Subcutaneous abdominal adipose tissue (tissue), 5 donors: ENCODE results near the gene RESP18.
"Not testable (repeated sequence)": the region's sequence is repeated elsewhere in the genome, so short reads cannot be mapped to it uniquely, and the experiment has no call there.

ENCODE experiments used
- H3K27ac ChIP-seq: one replicate; pipeline ENCODE4 v1.7.0; 2013; ENCODE audit warnings: low read depth, mild to moderate bottlenecking, inconsistent platforms, low read length, moderate library complexity
- H3K27me3 ChIP-seq, 5 donors: one replicate each; pipeline ENCODE4 v1.7.0; 2013; ENCODE audit warnings: low read length in 5 of 5, inconsistent platforms in 1 of 5; ENCODE audit not compliant: control insufficient read depth in 5 of 5, insufficient read depth in 4 of 5
- H3K36me3 ChIP-seq, 5 donors: one replicate each; pipeline ENCODE4 v1.7.0; 2013; ENCODE audit warnings: low read length in 5 of 5; ENCODE audit not compliant: control insufficient read depth in 5 of 5, insufficient read depth in 5 of 5
- H3K4me1 ChIP-seq, 5 donors: one replicate each; pipeline ENCODE4 v1.7.0; 2013; ENCODE audit warnings: low read length in 5 of 5, mild to moderate bottlenecking in 3 of 5, moderate library complexity in 1 of 5; ENCODE audit not compliant: control insufficient read depth in 5 of 5, insufficient read depth in 5 of 5
- H3K4me3 ChIP-seq, 5 donors: one replicate each; pipeline ENCODE4 v1.7.0; 2013; ENCODE audit warnings: low read length in 5 of 5, low read depth in 1 of 5
- H3K9ac ChIP-seq, 5 donors: one replicate each; pipeline ENCODE4 v1.7.0; 2013; ENCODE audit warnings: low read length in 5 of 5, mild to moderate bottlenecking in 4 of 5, moderate library complexity in 3 of 5
- H3K9me3 ChIP-seq, 5 donors: one replicate each; pipeline ENCODE4 v1.7.0; 2013; ENCODE audit warnings: low read length in 5 of 5; ENCODE audit not compliant: control insufficient read depth in 5 of 5
- donor health status: healthy.
- donor health status: healthy.
- donor health status: healthy.
- donor health status: healthy.
- donor health status: healthy.

RESP18 gene

GRCh38 chr2:219327719-219328118, 4.8 kb downstream of the RESP18 start:
- H3K27me3 ChIP-seq: peaks cover 14 to 38% (median 29%) of the 10 kb centered on the region in 5 donors
- no peak overlapping the region for H3K4me3 ChIP-seq
- no peaks in the 10 kb centered on the region for H3K36me3 ChIP-seq
- H3K27ac ChIP-seq: no peak overlapping the region
- H3K4me1 ChIP-seq: peaks cover 0 to 5% (median 0%) of the 10 kb centered on the region in 5 donors
- H3K9ac ChIP-seq: no peak overlapping the region
- no peaks in the 10 kb centered on the region for H3K9me3 ChIP-seq

DNA sequence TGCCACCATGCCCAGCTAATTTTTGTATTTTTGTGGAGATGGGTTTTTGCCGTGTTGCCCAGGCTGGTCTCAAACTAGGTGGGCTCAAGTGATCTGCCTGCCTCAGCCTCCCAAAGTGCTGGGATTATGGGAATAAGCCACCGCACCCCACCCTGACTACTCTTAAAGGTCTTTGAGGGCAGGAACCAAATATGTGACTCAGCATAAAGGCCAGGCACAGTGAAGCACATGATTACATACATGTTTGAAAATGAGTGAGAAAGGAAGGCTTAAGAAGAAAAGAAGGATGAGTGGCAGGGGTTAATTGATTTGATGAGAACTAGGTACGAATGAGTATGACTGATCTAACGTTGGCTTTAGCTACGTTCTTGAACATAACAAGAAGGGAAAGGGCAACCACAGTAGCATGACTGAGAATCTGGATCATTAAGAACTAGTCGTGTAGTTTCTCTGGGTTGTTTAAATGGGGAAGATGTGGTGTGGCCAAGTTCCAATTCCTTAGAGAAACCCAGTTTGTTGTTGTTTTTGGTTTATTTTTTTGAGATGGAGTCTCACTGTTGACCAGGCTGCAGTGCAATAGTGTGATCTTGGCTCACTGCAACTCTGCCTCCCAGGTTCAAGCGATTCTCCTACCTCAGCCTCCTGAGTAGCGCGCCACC, 6.8 kb downstream of the RESP18 start:
- H3K36me3 ChIP-seq: no peaks in the 10 kb centered on the region
- H3K27me3 ChIP-seq: peaks cover 4 to 25% (median 16%) of the 10 kb centered on the region in 5 donors
- H3K4me3 ChIP-seq: no peak overlapping the region
- no peaks in the 10 kb centered on the region for H3K4me1 ChIP-seq
- no peak overlapping the region for H3K27ac ChIP-seq
- no peak overlapping the region for H3K9ac ChIP-seq
- no peaks in the 10 kb centered on the region for H3K9me3 ChIP-seq

DNA sequence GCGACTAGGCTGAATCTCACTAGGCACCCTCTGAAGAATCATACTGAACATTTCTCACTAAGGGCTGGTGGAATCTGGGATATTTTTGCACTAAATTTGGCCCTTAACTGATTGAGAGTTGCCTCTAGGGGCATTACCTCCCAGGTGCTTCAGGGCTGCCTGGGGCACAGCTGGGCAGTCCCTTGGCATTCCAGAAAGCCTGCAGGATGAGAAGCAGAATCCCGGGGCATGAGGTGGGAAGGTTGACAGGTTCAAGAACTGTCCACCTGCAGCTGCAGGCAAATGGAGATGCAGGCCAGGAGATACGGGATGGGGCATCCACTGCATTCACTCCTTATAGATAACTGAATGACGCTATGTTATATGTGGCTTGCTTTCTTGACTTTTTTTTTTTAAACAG, 7.4 kb downstream of the RESP18 start:
- H3K36me3 ChIP-seq: no peaks in the 10 kb centered on the region
- no peak overlapping the region for H3K4me3 ChIP-seq
- H3K27ac ChIP-seq: no peak overlapping the region
- H3K27me3 ChIP-seq: peaks cover 3 to 21% (median 16%) of the 10 kb centered on the region in 5 donors
- no peaks in the 10 kb centered on the region for H3K4me1 ChIP-seq
- no peaks in the 10 kb centered on the region for H3K9me3 ChIP-seq
- H3K9ac ChIP-seq: no peak overlapping the region

GRCh38 chr2:219323434-219323833, 9.1 kb downstream of the RESP18 start:
- Histone ChIP-seq H3K36me3 (no peaks in the 10 kb centered on the region), H3K27ac (no peak overlapping the region), H3K4me3 (no peak overlapping the region), H3K27me3 (peaks cover 3 to 16% (median 10%) of the 10 kb centered on the region in 5 donors), H3K4me1 (no peaks in the 10 kb centered on the region), H3K9ac (no peak overlapping the region), H3K9me3 (no peaks in the 10 kb centered on the region)

DNA sequence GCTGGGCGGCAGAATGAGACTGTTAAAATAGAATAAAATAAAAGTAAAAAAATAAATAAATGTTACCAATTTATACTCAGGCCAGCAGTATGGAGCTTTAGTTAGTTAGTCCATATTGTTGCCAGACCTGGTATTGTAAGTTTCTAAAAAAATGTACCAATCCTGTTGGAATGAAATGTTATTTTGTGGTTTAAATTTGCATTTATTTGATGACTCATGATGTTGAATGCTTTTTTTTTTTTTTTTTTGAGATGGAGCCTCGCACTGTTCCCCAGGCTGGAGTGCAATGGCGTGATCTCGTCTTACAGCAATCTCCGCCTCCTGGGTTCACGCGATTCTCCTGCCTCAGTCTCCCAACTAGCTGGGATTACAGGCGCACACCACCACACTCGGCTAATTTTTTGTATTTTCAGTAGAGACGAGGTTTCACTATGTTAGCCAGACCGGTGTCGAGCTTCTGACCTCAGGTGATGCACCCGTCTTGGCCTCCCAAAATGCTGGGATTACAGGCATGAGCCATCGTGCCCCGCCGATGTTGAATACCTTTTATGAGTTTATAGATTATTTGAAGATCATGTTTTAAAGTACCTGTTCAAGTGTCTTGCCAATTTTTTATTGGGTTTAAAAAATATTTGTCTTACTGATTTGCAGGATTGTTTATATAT, 17.6 kb downstream of the RESP18 start:
- Histone ChIP-seq H3K9ac (no peak overlapping the region), H3K27ac (no peak overlapping the region), H3K4me3 (no peak overlapping the region), H3K4me1 (no peaks in the 10 kb centered on the region), H3K9me3 (no peaks in the 10 kb centered on the region), H3K36me3 (no peaks in the 10 kb centered on the region), H3K27me3 (peaks cover 0 to 5% (median 5%) of the 10 kb centered on the region in 5 donors)

DNA sequence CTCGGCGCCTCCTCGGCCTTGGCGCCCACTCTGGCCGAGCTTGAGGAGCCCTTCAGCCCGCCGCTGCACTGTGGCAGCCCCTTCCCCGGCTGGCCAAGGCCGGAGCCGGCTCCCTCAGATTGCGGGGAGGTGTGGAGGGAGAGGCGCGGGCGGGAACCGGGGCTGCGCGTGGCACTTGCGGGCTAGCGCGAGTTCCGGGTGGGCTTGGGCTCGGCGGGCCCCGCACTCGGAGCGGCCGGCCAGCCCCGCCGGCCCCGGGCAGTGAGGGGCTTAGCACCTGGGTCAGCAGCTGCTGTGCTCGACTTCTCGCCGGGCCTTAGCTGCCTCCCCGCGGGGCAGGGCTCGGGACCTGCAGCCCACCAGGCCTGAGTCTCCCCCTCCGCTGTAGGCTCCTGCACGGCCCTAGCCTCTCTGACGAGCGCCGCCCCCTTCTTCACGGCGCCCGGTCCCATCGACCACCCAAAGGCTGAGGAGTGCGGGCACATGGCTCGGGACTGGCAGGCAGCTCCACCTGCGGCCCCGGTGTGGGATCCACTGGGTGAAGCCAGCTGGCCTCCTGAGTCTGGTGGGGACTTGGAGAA, 19.8 kb downstream of the RESP18 start:
- not testable (repeated sequence) for H3K36me3 ChIP-seq, H3K9me3 ChIP-seq, H3K4me1 ChIP-seq, H3K4me3 ChIP-seq, H3K9ac ChIP-seq, H3K27ac ChIP-seq
- H3K27me3 ChIP-seq: peaks cover 0 to 22% (median 20%) of the 10 kb centered on the region in 5 donors

GRCh38 chr2:219309278-219309677, 23.3 kb downstream of the RESP18 start, which contains the start of gene PTPRN:
Gene PTPRN (minus strand): TSS chr2:219309401. CDS start chr2:219309332, 69 bp downstream.
- Histone ChIP-seq H3K27ac (no peak within 1 kb of the TSS), H3K9me3 (no peaks in the 10 kb centered on the region), H3K36me3 (no peaks in the 10 kb centered on the region), H3K4me1 (peaks cover 0 to 5% (median 0%) of the 10 kb centered on the region in 5 donors), H3K4me3 (no peak within 1 kb of the TSS), H3K9ac (no peak within 1 kb of the TSS), H3K27me3 (peaks cover 0 to 24% (median 21%) of the 10 kb centered on the region in 5 donors)

DNA sequence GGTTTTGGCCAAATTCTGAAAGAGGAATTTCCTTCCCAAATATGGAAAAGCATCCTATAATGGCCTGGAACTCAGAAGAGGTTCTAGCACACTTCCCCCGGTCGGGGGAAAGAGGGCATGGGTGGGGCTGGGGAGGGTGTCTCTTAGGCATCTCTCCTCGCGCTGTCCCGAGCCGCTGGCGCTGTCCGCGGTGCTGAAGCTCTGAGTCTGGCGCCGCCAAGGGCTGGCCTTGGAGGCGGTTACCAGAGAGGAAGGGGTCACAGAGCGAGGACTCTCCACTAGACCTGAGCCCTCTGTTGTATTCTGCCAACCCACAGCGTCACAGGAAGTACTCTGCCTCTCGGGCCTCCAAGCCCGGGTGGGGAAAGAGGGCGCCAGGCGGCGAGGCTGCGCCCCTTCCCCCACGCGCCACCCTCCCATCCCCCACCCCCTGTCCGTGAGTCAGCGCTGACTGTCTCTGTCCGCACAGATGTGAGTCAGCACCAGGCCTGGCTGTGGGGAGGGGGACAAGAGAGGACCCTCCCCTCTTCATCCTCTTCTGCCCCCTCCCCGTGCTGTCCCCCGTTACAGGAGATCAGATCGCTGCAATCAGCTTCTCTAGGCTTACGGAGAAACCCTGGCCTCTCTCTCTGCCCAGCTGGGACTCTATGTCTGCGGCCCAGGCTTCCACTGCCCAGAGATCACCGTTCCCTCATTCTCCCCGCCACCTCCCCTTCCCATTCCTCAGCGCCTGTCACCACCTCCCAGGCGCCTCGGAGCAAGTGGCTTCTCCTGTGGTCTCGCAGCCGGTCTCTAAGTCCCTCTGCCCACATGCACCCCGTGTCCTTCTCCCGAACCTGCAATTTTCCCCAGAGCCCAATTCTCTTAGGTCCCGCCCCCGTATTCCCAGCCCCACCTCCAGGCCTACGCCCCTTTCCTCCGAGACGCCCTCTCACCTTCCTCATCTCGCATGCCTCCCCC, 24.1 kb downstream of the RESP18 start:
- H3K27me3 ChIP-seq: peaks cover 0 to 29% (median 21%) of the 10 kb centered on the region in 5 donors
- H3K4me3 ChIP-seq: no peak overlapping the region
- peaks cover 0 to 5% (median 0%) of the 10 kb centered on the region in 5 donors for H3K4me1 ChIP-seq
- no peak overlapping the region for H3K27ac ChIP-seq
- H3K9ac ChIP-seq: no peak overlapping the region
- no peaks in the 10 kb centered on the region for H3K36me3 ChIP-seq
- no peaks in the 10 kb centered on the region for H3K9me3 ChIP-seq

DNA sequence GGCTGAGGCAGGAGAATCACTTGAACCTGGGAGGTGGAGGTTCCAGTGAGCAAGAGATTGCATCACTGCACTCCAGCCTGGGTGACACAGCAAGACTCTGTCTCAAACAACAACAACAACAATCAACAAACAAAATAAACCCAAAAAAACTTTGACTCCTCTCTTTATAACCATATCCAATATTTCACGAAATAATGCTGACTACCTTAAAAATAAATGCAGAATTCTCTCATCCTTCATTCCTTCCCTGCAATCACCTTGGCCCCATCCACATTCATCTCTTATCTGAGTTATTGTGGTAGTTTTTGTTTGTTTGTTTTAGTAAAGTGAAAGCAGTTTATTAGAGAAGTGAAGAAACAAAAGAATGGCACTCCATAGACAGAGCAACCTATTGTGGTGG, 26.5 kb downstream of the RESP18 start:
- no peak overlapping the region for H3K9ac ChIP-seq
- no peaks in the 10 kb centered on the region for H3K9me3 ChIP-seq
- no peak overlapping the region for H3K4me3 ChIP-seq
- peaks cover 0 to 5% (median 0%) of the 10 kb centered on the region in 5 donors for H3K4me1 ChIP-seq
- H3K27me3 ChIP-seq: peaks cover 0 to 39% (median 34%) of the 10 kb centered on the region in 5 donors
- H3K36me3 ChIP-seq: no peaks in the 10 kb centered on the region
- H3K27ac ChIP-seq: no peak overlapping the region
